ENCODE data around the gene TEX2. TPM values are rescaled to one million over a fixed set of nuclear protein-coding genes. Genes with fewer than 3 reads are reported as not detected.

The TEX2 gene
- total RNA-seq, 1 donor from 2014 or later = 58.0 TPM

DNA sequence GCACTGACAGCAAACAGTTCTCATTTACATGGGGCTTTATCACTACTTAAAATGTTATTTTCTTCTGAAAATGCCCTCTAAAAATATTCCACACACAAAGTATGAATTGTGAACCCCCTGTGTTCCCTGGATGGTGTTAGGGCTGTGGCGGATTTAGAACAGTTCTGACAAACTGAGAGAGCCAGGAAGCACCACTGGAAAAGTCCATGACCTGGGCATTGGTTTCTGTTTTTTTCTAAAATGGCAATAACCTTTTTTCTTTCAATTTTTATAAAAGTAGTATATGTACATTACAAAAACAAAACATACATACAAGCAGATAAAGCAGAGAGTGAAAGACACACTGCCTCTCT lies 112.1 kb downstream of the TEX2 start:
- TF ChIP-seq, protein P1, sequence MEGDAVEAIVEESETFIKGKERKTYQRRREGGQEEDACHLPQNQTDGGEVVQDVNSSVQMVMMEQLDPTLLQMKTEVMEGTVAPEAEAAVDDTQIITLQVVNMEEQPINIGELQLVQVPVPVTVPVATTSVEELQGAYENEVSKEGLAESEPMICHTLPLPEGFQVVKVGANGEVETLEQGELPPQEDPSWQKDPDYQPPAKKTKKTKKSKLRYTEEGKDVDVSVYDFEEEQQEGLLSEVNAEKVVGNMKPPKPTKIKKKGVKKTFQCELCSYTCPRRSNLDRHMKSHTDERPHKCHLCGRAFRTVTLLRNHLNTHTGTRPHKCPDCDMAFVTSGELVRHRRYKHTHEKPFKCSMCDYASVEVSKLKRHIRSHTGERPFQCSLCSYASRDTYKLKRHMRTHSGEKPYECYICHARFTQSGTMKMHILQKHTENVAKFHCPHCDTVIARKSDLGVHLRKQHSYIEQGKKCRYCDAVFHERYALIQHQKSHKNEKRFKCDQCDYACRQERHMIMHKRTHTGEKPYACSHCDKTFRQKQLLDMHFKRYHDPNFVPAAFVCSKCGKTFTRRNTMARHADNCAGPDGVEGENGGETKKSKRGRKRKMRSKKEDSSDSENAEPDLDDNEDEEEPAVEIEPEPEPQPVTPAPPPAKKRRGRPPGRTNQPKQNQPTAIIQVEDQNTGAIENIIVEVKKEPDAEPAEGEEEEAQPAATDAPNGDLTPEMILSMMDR (IDR thresholded peaks at IDR 0.05; ENCODE audit: borderline replicate concordance) = no peak
- intact Hi-C loops (cut with micrococcal nuclease) = no loop called here
- H3K36me3 ChIP-seq = peaks cover 23% of the 10 kb centered on the region
- H3K27ac ChIP-seq (replicated peaks) = peak overlapping the region; percentile 96
- no peak for DNase-seq
- H3K27me3 ChIP-seq (ENCODE audit: low read depth) = no peaks in the 10 kb centered on the region
- H3K9me3 ChIP-seq (replicated peaks) = no peaks in the 10 kb centered on the region
- H3K4me3 ChIP-seq = no peak overlapping the region
- H3K4me1 ChIP-seq = peaks cover 94% of the 10 kb centered on the region

DNA sequence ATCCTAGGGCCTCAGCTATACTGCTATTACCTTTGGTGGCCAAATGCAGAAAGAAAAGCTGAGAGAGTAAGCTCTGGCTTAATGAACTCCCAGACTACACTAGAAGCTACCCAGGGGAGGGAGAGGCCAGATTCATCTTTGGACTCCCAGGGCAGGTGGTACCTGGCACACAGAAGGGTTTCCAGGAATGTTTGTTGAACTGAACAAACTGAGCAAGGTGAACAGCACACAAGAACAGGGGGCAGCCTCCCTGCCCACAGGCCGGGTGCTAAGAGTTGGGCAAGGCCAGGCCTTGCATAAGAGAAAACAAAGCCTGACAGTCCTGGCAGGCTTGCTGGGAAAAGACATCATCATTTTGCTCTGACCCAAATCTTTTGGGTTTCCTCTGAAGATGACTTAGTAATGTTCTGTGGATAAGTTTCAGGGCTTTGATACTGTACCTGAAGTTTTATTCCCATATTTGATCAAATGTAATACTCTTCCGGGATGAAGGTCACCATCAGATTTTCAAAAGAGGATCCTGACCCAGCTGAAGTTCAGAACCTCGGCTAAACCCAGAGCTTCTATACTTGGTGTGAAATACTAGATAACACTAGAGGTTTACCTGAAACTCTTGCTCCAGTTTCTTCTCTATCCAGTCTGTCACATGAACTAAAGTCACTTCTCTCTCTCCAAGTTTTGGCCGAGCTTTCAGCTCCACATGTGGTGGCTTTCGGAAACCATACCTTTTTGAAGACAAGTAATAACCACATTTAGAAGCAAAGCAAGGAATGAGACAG lies 112.6 kb downstream of the TEX2 start:
- H3K4me1 ChIP-seq = peaks cover 91% of the 10 kb centered on the region

DNA sequence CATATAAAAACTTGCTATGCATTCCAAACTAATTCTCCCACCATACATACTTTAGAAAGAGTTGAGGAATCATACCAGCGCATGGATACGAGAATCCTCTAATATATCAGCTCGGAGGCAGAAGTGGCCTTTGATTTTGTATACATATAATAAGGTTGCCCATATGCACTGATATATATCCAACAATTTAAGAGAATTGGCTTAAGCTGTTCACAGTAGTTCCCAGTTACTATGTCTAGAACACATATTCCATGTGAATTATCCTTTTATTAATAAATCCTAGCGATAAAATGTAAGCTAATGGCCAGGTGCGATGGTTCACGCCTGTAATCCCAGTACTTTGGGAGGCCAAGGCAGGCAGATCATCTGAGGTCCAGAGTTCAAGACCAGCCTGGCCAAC lies 113.9 kb downstream of the TEX2 start:
- H3K4me3 ChIP-seq = no peak overlapping the region
- peaks cover 83% of the 10 kb centered on the region for H3K4me1 ChIP-seq
- no peaks in the 10 kb centered on the region for H3K9me3 ChIP-seq (replicated peaks)
- intact Hi-C loops (cut with micrococcal nuclease) = loop anchor here (5.0 kb wide), 2 partner anchors 113 to 133 kb away; partner anchors contain the start of gene TEX2
- no peak for DNase-seq
- peak overlapping the region; percentile 98 for H3K27ac ChIP-seq (replicated peaks)
- peaks cover 23% of the 10 kb centered on the region for H3K36me3 ChIP-seq
- TF ChIP-seq, protein P1 (IDR thresholded peaks at IDR 0.05; ENCODE audit: borderline replicate concordance) = no peak
- no peaks in the 10 kb centered on the region for H3K27me3 ChIP-seq (ENCODE audit: low read depth)

More for the DNA sequence above, 112.6 kb downstream of the TEX2 start:
- no peaks in the 10 kb centered on the region for H3K9me3 ChIP-seq (replicated peaks)
- TF ChIP-seq, protein P1 (IDR thresholded peaks at IDR 0.05; ENCODE audit: borderline replicate concordance) = no peak
- no peak overlapping the region for H3K4me3 ChIP-seq
- intact Hi-C loops (cut with micrococcal nuclease) = no loop called here
- peaks cover 23% of the 10 kb centered on the region for H3K36me3 ChIP-seq
- no peaks in the 10 kb centered on the region for H3K27me3 ChIP-seq (ENCODE audit: low read depth)
- DNase-seq = no peak
- H3K27ac ChIP-seq (replicated peaks) = peak overlapping the region; percentile 96

DNA sequence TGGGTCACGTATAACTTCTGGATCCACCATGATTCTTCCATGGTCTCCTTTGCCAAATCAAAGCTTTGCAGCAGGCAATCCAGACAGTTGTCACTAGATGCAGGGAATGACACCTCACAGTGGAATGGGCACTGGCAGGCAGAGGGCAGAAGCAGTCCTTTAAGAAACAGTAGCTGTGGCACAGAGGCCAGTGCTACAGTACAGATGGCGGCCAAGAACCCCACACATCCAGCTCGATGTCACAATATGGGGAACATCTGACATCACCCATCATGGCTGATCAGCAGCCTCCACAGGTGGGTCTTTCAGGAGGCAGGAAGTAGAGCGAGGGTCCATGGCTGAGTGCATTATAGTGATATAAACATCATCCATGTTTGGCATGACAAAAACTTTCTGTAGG lies 114.4 kb downstream of the TEX2 start:
- Histone ChIP-seq H3K4me1 (peaks cover 78% of the 10 kb centered on the region), H3K9me3 (replicated peaks) (no peaks in the 10 kb centered on the region), H3K27me3 (ENCODE audit: low read depth) (no peaks in the 10 kb centered on the region), H3K27ac (replicated peaks) (peak overlapping the region; percentile 98), H3K36me3 (peaks cover 23% of the 10 kb centered on the region), H3K4me3 (no peak overlapping the region)
- intact Hi-C loops (cut with micrococcal nuclease) = loop anchor here (5.0 kb wide), 2 partner anchors 114 to 134 kb away; partner anchors contain the start of gene TEX2
- no peak for DNase-seq
- TF ChIP-seq, protein P1 (IDR thresholded peaks at IDR 0.05; ENCODE audit: borderline replicate concordance) = peak; percentile 54

DNA sequence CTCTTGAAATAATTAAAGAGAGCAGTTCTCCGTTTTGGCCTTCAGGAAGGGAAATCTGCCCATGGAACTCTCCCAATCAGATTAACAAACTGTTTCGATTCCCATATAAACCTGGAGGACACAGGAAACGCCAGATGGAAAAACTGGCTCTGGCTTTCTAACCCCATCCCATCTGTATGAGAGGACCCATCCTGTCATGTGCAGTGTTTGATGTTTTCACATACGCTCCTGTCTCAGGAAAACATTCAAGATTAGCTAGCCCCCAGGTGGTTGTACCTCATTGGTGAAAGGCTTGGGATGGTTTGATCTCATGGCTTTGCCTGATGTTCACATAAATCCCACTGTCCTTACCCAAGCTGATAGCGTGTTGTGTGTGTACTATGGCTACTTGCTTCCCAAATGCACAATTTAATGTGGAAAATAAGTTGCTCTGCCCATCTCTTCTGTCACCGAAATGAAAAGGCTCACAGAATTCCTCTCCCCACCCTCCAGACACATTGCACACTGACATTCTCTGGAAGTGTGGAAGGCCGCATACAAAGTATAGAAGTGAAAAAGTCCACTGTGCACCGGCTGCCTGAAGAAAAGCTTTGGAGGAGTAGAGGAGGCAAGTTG lies 114.9 kb downstream of the TEX2 start:
- no peaks in the 10 kb centered on the region for H3K9me3 ChIP-seq (replicated peaks)
- H3K36me3 ChIP-seq = peaks cover 19% of the 10 kb centered on the region
- peak overlapping the region; percentile 98 for H3K27ac ChIP-seq (replicated peaks)
- peak overlapping the region; percentile 91 for H3K4me3 ChIP-seq
- no peak for DNase-seq
- peaks cover 72% of the 10 kb centered on the region for H3K4me1 ChIP-seq
- TF ChIP-seq, protein P1 (IDR thresholded peaks at IDR 0.05; ENCODE audit: borderline replicate concordance) = no peak
- no peaks in the 10 kb centered on the region for H3K27me3 ChIP-seq (ENCODE audit: low read depth)
- intact Hi-C loops (cut with micrococcal nuclease) = loop anchor here (5.0 kb wide), 2 partner anchors 114 to 134 kb away; partner anchors contain the start of gene TEX2
